ENCODE data around the gene CDC25C. TPM values are rescaled to one million over a fixed set of nuclear protein-coding genes. Genes with fewer than 3 reads are reported as not detected.

CDC25C gene
- total RNA-seq, 1 experiment from 2014 or later, result 19.3 TPM

- TF ChIP-seq MAX (IDR thresholded peaks at IDR 0.05), result no peak
- TF ChIP-seq CTCF (IDR thresholded peaks at IDR 0.05 in 2 of 3, conservative IDR thresholded peaks at IDR 0.05 in 1 of 3; ENCODE audit: borderline replicate concordance in 1 of 3, insufficient read depth in 1 of 3, low read depth in 2 of 3, low read length in 2 of 3), result no peak
These were observed 57.8 kb downstream of the CDC25C start (continued) for GRCh38 chr5:138273834-138274188.

GRCh38 chr5:138272681-138273080 lies 58.9 kb downstream of the CDC25C start:
- RAD21 ChIA-PET (ENCODE audit: low non-redundant PET in 1 of 2, low total read pairs in 2 of 2, uncharacterized antibody in 2 of 2, unreplicated experiment in 2 of 2), result no interaction called here
- Histone ChIP-seq H3K9me2 (ENCODE audit: insufficient read depth) (no peaks in the 10 kb centered on the region), H3K79me2 (ENCODE audit: insufficient read depth, low read length) (no peaks in the 10 kb centered on the region), H3K4me3 (replicated peaks in 1 of 2; ENCODE audit: low read depth in 1 of 2, low read length in 2 of 2) (no peak overlapping the region), H2AFZ (ENCODE audit: low read depth, low read length, poor library complexity, severe bottlenecking) (no peak overlapping the region), H4K20me1 (ENCODE audit: insufficient read depth) (no peaks in the 10 kb centered on the region), H3K27me3 (ENCODE audit: insufficient read depth, low read length) (no peaks in the 10 kb centered on the region), H3K36me3 (ENCODE audit: control insufficient read depth in 1 of 2, insufficient read depth in 2 of 2, low read length in 2 of 2) (no peaks in the 10 kb centered on the region), H3K27ac (ENCODE audit: low read depth, low read length) (no peak overlapping the region), H3K9me3 (ENCODE audit: control insufficient read depth in 1 of 2, insufficient read depth in 1 of 2, low read depth in 1 of 2, low read length in 2 of 2) (no peaks in the 10 kb centered on the region), H3K4me1 (ENCODE audit: control insufficient read depth in 1 of 2, insufficient read depth in 2 of 2, low read length in 2 of 2) (no peaks in the 10 kb centered on the region), H3K9ac (ENCODE audit: low read length) (no peak overlapping the region), H3K4me2 (ENCODE audit: low read length) (no peak overlapping the region)
- DNase-seq (ENCODE audit: low read depth, low spot score) (no peak), ATAC-seq (no peak)
- no TSS peak for BruUV-seq (replicated peaks)
- intact Hi-C loops (cut with micrococcal nuclease), result no loop called here
- TF ChIP-seq POLR2AphosphoS5 (IDR thresholded peaks at IDR 0.05; ENCODE audit: low read depth, low read length) (no peak), EZH2 (IDR thresholded peaks at IDR 0.05) (no peak), ZNF274 (IDR thresholded peaks at IDR 0.05; ENCODE audit: low read depth, low read length) (no peak), JUND (IDR thresholded peaks at IDR 0.05) (no peak), ELF1 (IDR thresholded peaks at IDR 0.05; ENCODE audit: borderline replicate concordance, low read depth) (no peak), TCF7L2 (IDR thresholded peaks at IDR 0.05; ENCODE audit: borderline replicate concordance, extremely low read depth, insufficient read depth, insufficient read length) (no peak), RAD21 (IDR thresholded peaks at IDR 0.05; ENCODE audit: low read depth) (no peak), EGR1 (IDR thresholded peaks at IDR 0.05; ENCODE audit: low read depth) (no peak), CTCF (IDR thresholded peaks at IDR 0.05 in 2 of 3, conservative IDR thresholded peaks at IDR 0.05 in 1 of 3; ENCODE audit: borderline replicate concordance in 1 of 3, insufficient read depth in 1 of 3, low read depth in 2 of 3, low read length in 2 of 3) (no peak), ATF3 (IDR thresholded peaks at IDR 0.05) (no peak), ZBTB33 (IDR thresholded peaks at IDR 0.05; ENCODE audit: extremely low read depth, insufficient replicate concordance, low read length) (no peak), CEBPB (IDR thresholded peaks at IDR 0.05; ENCODE audit: low read depth) (no peak), MAX (IDR thresholded peaks at IDR 0.05) (no peak)
- POLR2A ChIA-PET, result no interaction called here
- CTCF ChIA-PET, result no interaction called here
